Activated CD4-positive, alpha-beta T cell treated with anti-CD3 and anti-CD28 coated beads for 1 hour (primary cell): ENCODE data around the gene ZFAND2B.

ENCODE experiments used
- DNase-seq: peaks from one replicate; pipeline ENCODE4 v3.0.0-alpha.2; 2020

ZFAND2B gene

GRCh38 chr2:219207134-219207883 is 727 bp downstream of the ZFAND2B start:
- DNase-seq: no peak

GRCh38 chr2:219207884-219208740 is 1.5 kb downstream of the ZFAND2B start:
- no peak for DNase-seq

GRCh38 chr2:219209236-219210195 is 2.9 kb downstream of the ZFAND2B start:
- no peak for DNase-seq

- DNase-seq: no peak
Measured at GRCh38 chr2:219210196-219210885, 3.8 kb downstream of the ZFAND2B start.

- DNase-seq: no peak
Measured at GRCh38 chr2:219210886-219211362, 4.3 kb downstream of the ZFAND2B start.

GRCh38 chr2:219213026-219213415 is 6.4 kb downstream of the ZFAND2B start:
- DNase-seq: no peak

GRCh38 chr2:219213486-219214071 is 7.0 kb downstream of the ZFAND2B start:
- DNase-seq: no peak

- DNase-seq: no peak
Measured at GRCh38 chr2:219214141-219214540, 7.6 kb downstream of the ZFAND2B start.

GRCh38 chr2:219214786-219215185 is 8.2 kb downstream of the ZFAND2B start:
- DNase-seq: no peak

- DNase-seq: no peak
Measured at GRCh38 chr2:219215871-219216534, 9.4 kb downstream of the ZFAND2B start.

GRCh38 chr2:219216535-219216915 is 9.9 kb downstream of the ZFAND2B start:
- DNase-seq: no peak

- DNase-seq: no peak
Measured at GRCh38 chr2:219218217-219218731, 11.7 kb downstream of the ZFAND2B start.

- DNase-seq: peak; percentile 79
Measured at GRCh38 chr2:219218732-219219701, 12.4 kb downstream of the ZFAND2B start, which contains the start of gene ABCB6. Gene ABCB6 (minus strand): TSS chr2:219218958. CDS start chr2:219218673, 285 bp downstream.

- DNase-seq: no peak
Measured at GRCh38 chr2:219219784-219220532, 13.4 kb downstream of the ZFAND2B start.

- DNase-seq: no peak
Measured at GRCh38 chr2:219220652-219221402, 14.2 kb downstream of the ZFAND2B start.

- DNase-seq: no peak
Measured at GRCh38 chr2:219221957-219222518, 15.5 kb downstream of the ZFAND2B start.

- no peak for DNase-seq
Measured at GRCh38 chr2:219223831-219224610, 17.4 kb downstream of the ZFAND2B start.
